Adrenal gland (tissue), 12 donors: ENCODE results near the gene MRPL21. TPM values are rescaled to one million over a fixed set of nuclear protein-coding genes. Genes with fewer than 3 reads are reported as not detected.

Source experiments
- DNase-seq, 7 donors: peaks; one replicate each; pipeline ENCODE4 v3.0.0-alpha.2; 2019 to 2020
- H3K27ac ChIP-seq, 5 donors: fragments of 200-600 bp; sonication (generic) in 4 of 5; 1 replicate in 3 of 5; 2 replicates in 2 of 5; pipeline versions ENCODE4 v1.5.1 to v1.8.0; 2016 to 2020; ENCODE audit warnings: mild to moderate bottlenecking in 1 of 5
- H3K27me3 ChIP-seq: fragments of 200-600 bp; 2 replicates; pipeline ENCODE4 v1.8.0; 2021
- H3K36me3 ChIP-seq, 2 donors: fragments of 200-600 bp; replicated peaks in 1 of 2; 1 replicate in 1 of 2; 2 replicates in 1 of 2; pipeline versions ENCODE4 v1.5.1 to v1.8.0; 2018 to 2022
- H3K4me1 ChIP-seq, 2 donors: fragments of 200-600 bp; replicated peaks in 1 of 2; 1 replicate in 1 of 2; 2 replicates in 1 of 2; pipeline versions ENCODE4 v1.5.1 to v1.8.0; 2018 to 2021
- H3K4me3 ChIP-seq, 4 donors: fragments of 200-600 bp; sonication (generic) in 3 of 4; one replicate each; pipeline ENCODE4 v1.5.1; 2016 to 2018
- H3K9me3 ChIP-seq, 3 donors: fragments of 200-600 bp; sonication (generic) in 1 of 3; replicated peaks in 1 of 3; 1 replicate in 2 of 3; 2 replicates in 1 of 3; pipeline versions ENCODE4 v1.5.1 to v1.8.0; 2016 to 2021
- POLR2A ChIP-seq, 2 donors: fragments of 450-650 bp; IDR thresholded peaks; one replicate each; pipeline ENCODE4 v1.6.1; 2017; ENCODE audit warnings: antibody characterized with exemption in 2 of 2, mild to moderate bottlenecking in 2 of 2, moderate library complexity in 1 of 2
- WGBS, 4 donors: extraction: QIAGEN DNeasy Blood & Tissue Kit in 2 of 4; methylation state at CpG; one replicate each; pipeline versions ENCODE4 v1.1.5 to v1.1.7; 2013 to 2017; 5-methylcytosine and 5-hydroxymethylcytosine counted together
- intact Hi-C, 2 donors: fragments of 100-400 bp; cut with DNase I; formaldehyde crosslinking; loops; one replicate each; pipeline versions ENCODE4 v1.14.1 to v1.15.0; 2022 to 2023
- polyA plus RNA-seq, 3 donors: library from polyadenylated mRNA; stranded (reverse); fragments of 200-250 nt in 2 of 3; fragments of 350-450 nt in 1 of 3; fragmentation: Illumina TruSeq in 1 of 3; extraction: RNeasy Lipid Tissue Mini Kit (QIAGEN cat#74804) in 1 of 3; gene quantifications; one replicate each; pipeline ENCODE4 v1.2.3, GENCODE V29; 2013 to 2014
- total RNA-seq, 9 donors: library from RNA; depleted of rRNA in 4 of 9; stranded (reverse); fragments of >200 nt in 4 of 9; fragments of 120-200 nt in 1 of 9; fragmentation: NEBNext Ultra II Directional in 1 of 9; extraction: Animal tissue kit (Norgen Biotek cat#: 25700) in 1 of 9; gene quantifications; one replicate each; pipeline versions ENCODE4 v1.1.0 to v1.2.4, GENCODE V29; 2013 to 2023
- TF ChIP-seq, protein P1 (sequence below), 6 experiments: fragments of 450-650 bp in 4 of 6; fragments of 200-600 bp in 2 of 6; sonication (generic) in 1 of 6; IDR thresholded peaks; 1 replicate in 5 of 6; 2 replicates in 1 of 6; pipeline versions ENCODE4 v1.5.1 to v1.8.0; 2016 to 2021; ENCODE audit warnings: antibody characterized with exemption in 6 of 6, mild to moderate bottlenecking in 2 of 6, moderate library complexity in 1 of 6
- donor health status: healthy with polysubstance abuse.
- donor health status: Bipolar disorder and iron deficiency.
- donor health status: DM: yes; HTN: yes; CAD: no.
- donor health status: DM: no; HTN: no; CAD: no.
- donor health status: DM: no; HTN: no; CAD: no.
- donor health status: DM: yes; HTN: yes; CAD: no.

Gene MRPL21
- total and polyA plus RNA-seq, 12 donors, result 31.1 to 77.8 (median 47.4) TPM

DNA sequence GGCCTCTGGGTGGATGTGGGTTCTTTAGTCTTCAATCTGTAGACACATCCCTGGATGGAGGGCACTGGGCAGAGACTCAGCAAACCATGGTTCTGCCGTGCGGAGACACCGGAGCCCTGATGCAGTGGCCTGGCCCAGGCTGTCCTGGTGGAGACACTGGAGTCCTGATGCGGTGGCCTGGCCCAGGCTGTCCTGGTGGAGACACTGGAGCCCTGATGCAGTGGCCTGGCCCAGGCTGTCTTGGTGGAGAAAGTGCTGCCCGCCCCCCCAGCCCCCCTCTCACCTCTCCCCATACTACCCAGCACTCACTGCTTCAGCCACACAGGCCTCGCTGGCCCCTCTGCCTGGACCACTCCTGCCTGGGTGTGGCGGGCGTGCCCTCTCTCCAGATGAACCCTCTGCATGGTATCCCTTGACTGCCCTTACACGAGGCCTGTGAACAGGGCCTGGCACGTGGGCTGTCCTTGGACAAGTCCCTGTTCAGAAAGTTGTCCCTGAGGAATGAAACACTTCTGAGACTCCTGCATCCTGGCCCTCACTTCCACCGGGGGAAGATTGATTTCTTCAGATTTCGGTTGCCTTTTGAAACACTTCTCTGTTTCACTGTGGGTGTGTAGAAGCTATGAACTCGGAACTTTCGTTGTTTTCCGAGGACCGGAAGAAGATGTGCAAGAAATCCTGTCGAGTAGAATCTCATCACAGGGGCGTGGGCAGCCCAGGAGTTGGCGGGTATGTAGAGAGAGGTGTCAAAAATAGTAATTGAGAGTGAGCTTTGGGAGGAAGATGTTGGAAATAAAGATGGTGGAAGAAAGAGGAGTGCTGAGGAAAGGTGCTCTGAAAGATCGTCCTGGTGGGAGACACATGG, 26.3 kb upstream of the MRPL21 start:
- TF ChIP-seq POLR2A (IDR thresholded peaks at IDR 0.05), result no peak
- TF ChIP-seq, protein P1, sequence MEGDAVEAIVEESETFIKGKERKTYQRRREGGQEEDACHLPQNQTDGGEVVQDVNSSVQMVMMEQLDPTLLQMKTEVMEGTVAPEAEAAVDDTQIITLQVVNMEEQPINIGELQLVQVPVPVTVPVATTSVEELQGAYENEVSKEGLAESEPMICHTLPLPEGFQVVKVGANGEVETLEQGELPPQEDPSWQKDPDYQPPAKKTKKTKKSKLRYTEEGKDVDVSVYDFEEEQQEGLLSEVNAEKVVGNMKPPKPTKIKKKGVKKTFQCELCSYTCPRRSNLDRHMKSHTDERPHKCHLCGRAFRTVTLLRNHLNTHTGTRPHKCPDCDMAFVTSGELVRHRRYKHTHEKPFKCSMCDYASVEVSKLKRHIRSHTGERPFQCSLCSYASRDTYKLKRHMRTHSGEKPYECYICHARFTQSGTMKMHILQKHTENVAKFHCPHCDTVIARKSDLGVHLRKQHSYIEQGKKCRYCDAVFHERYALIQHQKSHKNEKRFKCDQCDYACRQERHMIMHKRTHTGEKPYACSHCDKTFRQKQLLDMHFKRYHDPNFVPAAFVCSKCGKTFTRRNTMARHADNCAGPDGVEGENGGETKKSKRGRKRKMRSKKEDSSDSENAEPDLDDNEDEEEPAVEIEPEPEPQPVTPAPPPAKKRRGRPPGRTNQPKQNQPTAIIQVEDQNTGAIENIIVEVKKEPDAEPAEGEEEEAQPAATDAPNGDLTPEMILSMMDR (IDR thresholded peaks at IDR 0.05), result no peak
- Histone ChIP-seq H3K4me3 (no peak overlapping the region), H3K9me3 (peaks cover 0 to 16% (median 6%) of the 10 kb centered on the region in 3 donors), H3K27me3 (no peaks in the 10 kb centered on the region), H3K27ac (no peak overlapping the region), H3K36me3 (peaks cover 0 to 54% of the 10 kb centered on the region in 2 donors), H3K4me1 (peaks cover 0 to 10% of the 10 kb centered on the region in 2 donors)
- WGBS, 4 donors, result 87 to 94% (median 91%) methylated on average over 13 to 20 of the region's 20 CpGs
- DNase-seq, result no peak
- intact Hi-C loops, result loop anchor here in 1 of 2 donors (10.0 kb wide), 1 partner anchor 155 kb away; no protein-coding TSS in a partner anchor

DNA sequence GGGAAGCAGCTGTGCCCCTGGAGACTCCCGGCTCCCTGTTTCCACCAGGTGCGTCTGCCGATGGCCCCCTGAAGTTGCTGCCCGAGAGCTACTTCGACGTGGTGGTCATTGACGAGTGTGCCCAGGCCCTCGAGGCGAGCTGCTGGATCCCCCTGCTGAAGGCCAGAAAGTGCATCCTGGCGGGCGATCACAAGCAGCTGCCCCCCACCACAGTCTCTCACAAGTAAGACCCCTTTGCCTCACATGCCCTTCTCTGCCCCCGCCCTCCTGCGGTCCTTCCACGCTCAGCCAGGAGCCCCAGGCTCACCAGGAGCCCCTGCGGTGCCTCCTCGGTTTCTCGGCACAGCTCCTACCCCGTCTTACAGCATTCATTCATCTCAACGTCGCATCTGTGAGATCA, 25.5 kb upstream of the MRPL21 start:
- no peak for TF ChIP-seq POLR2A (IDR thresholded peaks at IDR 0.05)
- TF ChIP-seq, protein P1 (IDR thresholded peaks at IDR 0.05), result no peak
- no peak for DNase-seq
- Histone ChIP-seq H3K36me3 (peaks cover 0 to 53% of the 10 kb centered on the region in 2 donors), H3K9me3 (peaks cover 0 to 16% (median 6%) of the 10 kb centered on the region in 3 donors), H3K27ac (no peak overlapping the region), H3K27me3 (no peaks in the 10 kb centered on the region), H3K4me1 (peaks cover 0 to 10% of the 10 kb centered on the region in 2 donors), H3K4me3 (no peak overlapping the region)
- intact Hi-C loops, result no loop called here
- WGBS, 4 donors, result 98 to 99% (median 98%) methylated on average over 15 to 20 of the region's 20 CpGs

DNA sequence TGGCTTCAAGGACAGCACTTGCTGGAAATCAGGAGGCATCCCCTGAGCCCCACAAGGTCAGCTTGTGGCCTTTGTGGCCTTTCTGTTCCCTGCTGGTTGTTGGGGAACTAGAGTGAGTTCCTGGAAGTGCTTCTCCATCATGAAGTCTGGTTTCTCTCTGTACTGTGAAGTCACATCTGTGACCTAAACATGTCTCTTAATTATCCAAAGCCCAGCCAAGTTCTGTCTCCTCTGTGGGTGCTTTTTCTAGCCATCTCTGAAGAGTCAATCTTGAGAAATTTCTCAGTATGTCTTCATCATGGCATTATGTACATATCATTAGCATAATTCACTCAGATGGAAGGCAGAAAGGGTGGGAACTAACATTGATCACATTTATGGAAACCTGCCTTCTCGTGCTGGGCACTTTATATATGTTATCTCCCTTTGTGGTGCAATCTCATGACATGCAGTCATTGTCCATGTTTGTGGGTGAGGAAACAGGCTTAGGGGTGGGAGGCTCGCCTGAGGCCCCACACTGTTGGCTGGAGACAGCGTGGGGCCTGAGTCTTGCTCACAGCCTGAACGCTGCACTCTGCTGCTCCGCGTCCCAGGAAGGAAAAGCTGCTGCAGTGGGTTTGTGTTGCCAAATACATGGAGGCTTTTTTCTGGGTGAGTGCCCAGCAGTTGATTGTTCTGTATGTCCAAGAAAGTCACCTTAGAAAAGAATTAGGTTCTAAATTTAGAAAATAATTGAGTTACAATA, 24.7 kb upstream of the MRPL21 start:
- no peaks in the 10 kb centered on the region for H3K27me3 ChIP-seq
- peaks cover 0 to 16% (median 6%) of the 10 kb centered on the region in 3 donors for H3K9me3 ChIP-seq
- DNase-seq, result no peak
- WGBS, 4 donors, result 86 to 93% (median 87%) methylated on average over 5 to 6 of the region's 6 CpGs
- intact Hi-C loops, result no loop called here
- H3K4me1 ChIP-seq, result peaks cover 0 to 10% of the 10 kb centered on the region in 2 donors
- TF ChIP-seq, protein P1 (IDR thresholded peaks at IDR 0.05), result no peak
- no peak for TF ChIP-seq POLR2A (IDR thresholded peaks at IDR 0.05)
- H3K27ac ChIP-seq, result no peak overlapping the region
- no peak overlapping the region for H3K4me3 ChIP-seq
- peaks cover 0 to 45% of the 10 kb centered on the region in 2 donors for H3K36me3 ChIP-seq
